GM19372 (cell line): ENCODE data around the gene S1PR3.
"Not testable (repeated sequence)": the region's sequence is repeated elsewhere in the genome, so short reads cannot be mapped to it uniquely, and the experiment has no call there.

Experiments
- ATAC-seq: cut with Tn5 transposase; IDR thresholded peaks from one replicate; pipeline ENCODE4 v1.9.1; 2021; ENCODE audit warnings: mild to moderate bottlenecking, low read depth, moderate library complexity; ENCODE audit not compliant: unreplicated experiment

S1PR3 gene

DNA sequence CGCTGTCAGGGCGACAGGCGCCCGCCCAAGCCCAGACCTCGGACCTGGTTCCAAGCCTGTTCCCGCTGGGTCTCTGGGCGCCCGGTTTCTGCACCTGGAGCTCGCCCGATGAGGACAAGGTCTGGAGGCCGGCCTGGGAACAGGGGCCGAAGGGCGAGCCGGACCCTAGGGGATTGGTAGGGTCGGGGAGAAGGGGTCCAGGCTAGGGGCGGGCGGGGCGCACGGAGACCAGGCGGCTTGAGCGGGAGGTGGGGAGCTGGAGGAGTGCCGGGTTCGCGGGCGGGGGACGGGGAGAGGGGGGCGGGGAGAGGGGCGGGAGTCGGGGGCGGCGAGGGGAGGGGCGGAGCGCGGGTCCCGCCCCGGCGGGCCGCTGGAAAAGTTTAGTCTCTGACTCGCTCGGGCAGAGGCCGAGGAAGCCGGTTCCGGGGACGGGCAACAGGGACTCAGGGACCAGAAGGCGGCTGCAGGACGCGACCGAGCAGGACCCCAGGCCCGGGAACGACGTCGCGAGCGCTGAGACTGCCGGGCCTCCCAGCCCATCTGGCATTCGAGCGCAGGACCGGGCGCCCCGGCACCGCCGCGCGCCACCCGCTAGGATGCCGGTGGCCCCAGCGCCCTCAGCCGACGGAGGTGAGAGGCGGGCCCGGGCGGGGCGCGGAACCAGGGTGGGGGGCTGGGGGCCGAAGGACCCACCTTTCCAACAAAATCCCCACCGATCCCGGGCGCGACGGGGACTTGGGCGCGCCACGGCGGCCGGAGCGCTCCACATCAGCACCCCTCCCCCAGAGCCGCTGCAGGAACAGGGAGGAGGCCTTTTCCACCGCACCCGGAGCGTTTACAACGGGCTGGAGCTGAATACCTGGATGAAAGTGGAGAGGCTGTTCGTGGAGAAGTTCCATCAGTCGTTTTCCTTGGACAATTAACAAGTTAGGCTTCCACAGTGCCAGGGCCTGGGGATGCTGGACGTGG is at the start of gene S1PR3:
Gene S1PR3, plus strand, starts transcription at position 403 of the 969 bp plus-strand sequence. CDS start 9,733 bp downstream, outside the sequence.
- no peak for ATAC-seq

GRCh38 chr9:88941586-88941985 is 49.7 kb upstream of the S1PR3 start:
- ATAC-seq = not testable (repeated sequence)

- ATAC-seq = no peak
These were observed 48.9 kb upstream of the S1PR3 start for GRCh38 chr9:88942411-88942810.

- ATAC-seq = no peak
These were observed 45.5 kb upstream of the S1PR3 start for GRCh38 chr9:88945636-88946333.

DNA sequence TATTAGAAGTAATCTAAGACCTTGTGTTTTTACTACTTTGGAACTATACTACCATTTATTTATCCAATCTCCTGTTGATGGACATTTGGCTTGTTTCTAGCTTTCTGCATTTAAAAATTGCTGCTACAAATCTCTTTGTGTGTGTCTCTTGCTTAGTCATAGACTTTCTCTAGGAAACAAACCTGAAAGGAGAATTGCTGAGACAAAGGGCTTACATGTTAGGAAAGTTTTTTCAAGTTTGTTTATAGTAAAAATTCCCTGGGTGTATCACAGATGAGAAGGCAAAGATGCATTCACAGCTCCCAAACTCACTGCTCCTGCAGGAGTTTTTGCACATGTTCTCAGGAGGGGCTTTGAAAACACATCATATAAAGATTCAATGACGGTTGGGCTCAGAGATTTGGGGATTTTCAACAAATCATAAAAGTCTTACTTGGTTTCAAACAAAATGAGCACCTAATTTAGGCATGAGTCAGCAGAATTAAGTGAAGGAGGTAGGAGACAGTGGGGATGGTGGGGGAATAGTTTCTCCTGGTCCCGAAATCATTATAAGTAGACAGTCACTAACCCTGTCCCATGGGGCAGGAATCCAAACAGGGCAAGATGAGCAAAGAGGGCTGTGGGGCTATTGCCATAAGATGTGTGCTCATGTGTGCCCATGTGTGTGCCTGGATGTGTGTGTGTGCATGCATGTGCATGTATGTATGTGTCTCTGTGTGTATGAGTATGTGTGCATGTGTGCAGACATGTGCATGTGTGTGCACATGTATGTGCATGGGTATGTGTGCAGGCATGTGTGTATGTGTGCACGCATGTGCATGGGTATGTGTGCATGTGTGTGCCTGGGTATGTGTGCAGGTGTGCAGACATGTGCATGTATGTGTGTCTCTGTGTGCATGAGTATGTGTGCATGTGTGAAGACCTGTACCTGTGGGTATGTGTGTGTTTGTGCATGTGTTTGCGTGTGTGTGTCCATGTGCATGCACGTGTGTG is 43.4 kb upstream of the S1PR3 start:
- ATAC-seq = no peak

GRCh38 chr9:88949425-88949824 is 41.8 kb upstream of the S1PR3 start:
- ATAC-seq = no peak

DNA sequence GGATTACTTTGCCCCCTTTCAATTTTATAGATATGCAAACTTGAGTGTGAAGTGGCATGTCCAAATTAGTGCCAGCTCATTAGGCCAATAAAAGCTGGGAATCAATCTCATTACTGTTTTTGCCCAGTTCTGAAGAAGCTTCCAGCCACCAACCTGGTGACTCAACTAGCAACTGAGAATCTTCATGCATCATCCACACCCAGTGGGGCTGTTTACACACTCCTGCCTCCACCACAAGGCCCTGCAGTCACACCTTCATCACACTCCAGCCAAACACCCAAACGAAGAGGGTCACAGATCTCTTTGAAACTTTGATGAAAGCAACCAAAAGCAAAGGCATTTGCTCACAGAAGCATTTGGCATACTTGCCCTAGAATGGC is 41.3 kb upstream of the S1PR3 start:
- ATAC-seq = no peak

- ATAC-seq = no peak
These were observed 40.7 kb upstream of the S1PR3 start for GRCh38 chr9:88950341-88951154.

- no peak for ATAC-seq
These were observed 40.1 kb upstream of the S1PR3 start for GRCh38 chr9:88951155-88951542.

DNA sequence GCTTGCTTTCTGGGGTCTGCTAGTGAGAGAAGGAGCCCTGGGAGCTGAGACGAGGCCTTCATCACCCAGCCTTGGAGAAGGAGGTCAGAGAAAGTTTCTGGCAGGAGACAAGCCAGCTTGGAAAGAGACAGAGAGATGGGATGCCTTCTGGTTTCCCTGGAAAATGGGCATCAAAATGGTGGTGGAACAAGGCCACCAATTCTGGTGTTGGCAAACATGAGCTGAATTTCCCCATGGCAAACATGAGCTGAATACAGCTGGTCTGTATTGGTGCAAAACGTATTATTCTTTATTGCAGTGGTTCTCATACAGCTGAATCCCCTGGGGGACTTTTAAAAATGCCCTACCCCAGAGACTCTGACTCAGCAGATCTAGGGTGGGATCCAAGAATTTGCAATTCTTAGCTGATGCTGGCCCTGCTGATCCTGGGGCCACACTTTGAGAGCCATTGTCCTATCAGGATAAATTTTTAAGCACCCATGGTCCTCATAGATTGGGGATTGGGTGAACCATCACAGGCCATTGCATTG is 39.1 kb upstream of the S1PR3 start:
- no peak for ATAC-seq

DNA sequence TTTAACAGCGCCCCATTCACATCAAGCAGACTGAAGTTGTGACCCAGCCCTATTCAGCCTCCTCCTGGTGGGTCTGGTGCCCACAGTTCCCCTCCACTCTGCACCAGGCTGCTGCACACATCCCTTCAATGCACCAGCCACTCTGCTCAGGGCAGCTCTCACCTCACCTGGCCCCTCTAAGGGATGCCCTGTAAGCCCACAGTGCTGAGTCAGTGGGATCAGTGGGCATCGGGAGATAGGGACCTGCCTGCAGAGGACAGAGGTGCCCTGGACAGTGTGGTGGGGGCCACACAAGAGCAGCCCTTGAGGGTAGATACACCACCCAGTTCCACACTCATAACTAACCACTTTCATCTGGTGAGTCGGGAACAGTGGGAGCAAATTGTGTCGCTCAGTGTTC is 38.3 kb upstream of the S1PR3 start:
- ATAC-seq = no peak

- ATAC-seq = no peak
These were observed 37.8 kb upstream of the S1PR3 start for GRCh38 chr9:88953381-88954029.

GRCh38 chr9:88954066-88954465 is 37.2 kb upstream of the S1PR3 start:
- no peak for ATAC-seq

GRCh38 chr9:88957526-88957925 is 33.7 kb upstream of the S1PR3 start:
- ATAC-seq = no peak

DNA sequence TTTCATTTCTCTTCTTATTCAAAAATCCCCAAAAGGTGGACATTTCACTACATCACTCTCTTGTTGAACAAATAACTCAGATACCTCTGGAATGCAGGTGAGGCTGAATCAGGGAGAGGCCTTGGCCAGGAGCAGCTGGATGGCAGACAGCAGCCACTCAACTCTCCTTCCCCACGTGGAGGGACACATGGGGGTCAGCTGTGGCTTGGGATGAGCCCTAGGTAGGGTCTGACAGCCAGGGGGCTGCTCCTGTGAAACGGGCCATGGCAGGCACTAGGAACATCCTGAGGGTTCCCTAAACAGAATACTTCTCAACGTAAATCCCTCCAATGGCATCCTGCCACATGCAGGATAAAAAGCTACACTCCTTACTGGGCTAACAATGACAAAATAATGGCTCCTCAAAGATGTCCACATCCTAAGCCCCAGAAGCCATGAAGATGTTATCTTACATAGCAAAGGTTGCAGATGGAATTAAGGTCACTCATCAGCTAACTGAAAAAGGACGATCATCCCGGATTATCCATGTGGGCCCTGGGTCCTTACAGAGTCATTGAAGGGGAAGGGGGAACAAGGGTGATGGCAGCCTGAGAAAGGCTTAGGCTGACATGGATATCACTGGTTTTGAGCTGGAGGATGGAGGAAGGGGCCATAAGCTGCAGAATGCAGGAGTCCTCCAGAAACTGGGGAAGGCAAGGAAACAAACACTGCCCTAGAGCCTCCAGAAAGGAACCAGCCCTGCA is 31.4 kb upstream of the S1PR3 start:
- ATAC-seq = no peak

DNA sequence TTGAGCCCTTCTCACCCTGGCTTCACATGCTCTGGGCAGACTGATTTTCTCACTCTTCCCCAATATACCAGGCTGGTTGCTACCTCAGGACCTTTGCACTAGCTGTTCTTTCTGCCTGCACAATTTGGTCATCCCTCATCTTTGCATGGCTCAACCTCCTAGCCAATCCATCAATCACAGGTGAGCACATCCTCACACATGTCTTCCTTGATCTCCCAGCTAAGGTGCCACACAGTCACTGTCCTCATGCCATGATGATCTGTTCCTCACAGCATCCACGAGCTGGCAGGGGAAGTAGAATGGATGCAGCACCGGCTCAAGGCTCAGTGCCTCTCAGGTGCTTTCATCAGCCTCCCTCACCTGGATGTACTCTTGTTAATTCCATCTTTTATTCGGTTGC is 30.6 kb upstream of the S1PR3 start:
- no peak for ATAC-seq

DNA sequence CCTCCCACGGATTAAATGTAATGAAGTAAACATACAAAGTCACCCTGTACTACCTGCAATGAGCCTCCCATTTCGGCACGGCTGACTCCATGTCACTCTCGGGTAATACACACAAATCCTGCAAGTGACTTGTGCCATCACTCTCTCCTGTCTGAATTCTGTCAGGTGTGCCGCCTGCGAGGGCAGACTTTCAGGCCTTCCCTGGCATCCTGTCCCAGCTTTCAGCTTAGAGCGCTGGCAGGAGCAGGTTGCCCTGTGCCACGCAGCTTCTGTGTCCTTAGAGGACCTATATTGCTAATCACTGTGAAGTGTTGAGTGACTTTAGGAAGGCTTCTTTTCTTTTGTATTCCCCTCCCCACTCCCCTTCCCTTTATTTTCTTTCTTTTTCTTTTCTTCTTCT is 25.8 kb upstream of the S1PR3 start:
- ATAC-seq = no peak
